K562 (cell line): Measurements from ENCODE around the gene SPATC1L. TPM values are rescaled to one million over a fixed set of nuclear protein-coding genes. Genes with fewer than 3 reads are reported as not detected.

Experiments
- ATAC-seq: fragments of 200-7000 bp; cut with Tn5 transposase; 3 replicates; pipeline ENCODE4 v1.9.1; 2020; ENCODE audit warnings: moderate library complexity
- BruUV-seq: library from RNA; stranded (reverse); fragments of 400-500 nt; replicated peaks from 2 replicates; lab custom pipeline; 2021; lab: Mats Ljungman, UMichigan
- CTCF ChIA-PET: fragments of 300-600 bp; formaldehyde crosslinking; extraction: SDS; loops from one replicate; lab custom pipeline; 2021; ENCODE audit warnings: low intra/inter-chr PET ratio; lab: Yijun Ruan, JAX
- POLR2A ChIA-PET: fragments of 300-600, 350-650 bp; sonication (Branson Sonifier 250); formaldehyde crosslinking; extraction: SDS; loops from one replicate; lab custom pipeline; 2021; ENCODE audit warnings: antibody characterized with exemption, inconsistent platforms; lab: Yijun Ruan, JAX
- DNase-seq, 4 experiments: peaks; one replicate each; pipeline versions ENCODE4 v3.0.0 to v3.0.0-alpha.2; 2011 to 2018; ENCODE audit warnings: low spot score in 3 of 4, mixed read lengths in 3 of 4; ENCODE audit errors: extremely low read depth in 1 of 4
- FAIRE-seq: peaks from 2 replicates; lab custom pipeline; 2011; peaks lifted over from hg19 to GRCh38; lab: Jason Lieb, UNC
- H2AFZ ChIP-seq: 2 replicates; pipeline ENCODE4 v1.6.0; 2011; ENCODE audit warnings: low read depth, low read length, control low read depth, inconsistent platforms
- H3K27ac ChIP-seq: fragments of 200-600 bp; 3 replicates; pipeline ENCODE4 v1.8.0; 2011; ENCODE audit warnings: low read depth, mild to moderate bottlenecking, control low read depth, inconsistent platforms, low read length, moderate library complexity, mixed read lengths; ENCODE audit errors: extremely low read depth
- H3K27me3 ChIP-seq, 2 experiments: fragments of 300-600 bp in 1 of 2; 2 replicates in 1 of 2; 3 replicates in 1 of 2; pipeline versions ENCODE4 v1.6.0 to v1.8.0; 2011; ENCODE audit warnings: inconsistent platforms in 2 of 2, low read length in 2 of 2, mild to moderate bottlenecking in 1 of 2, mixed read lengths in 1 of 2, moderate library complexity in 1 of 2; ENCODE audit not compliant: control insufficient read depth in 2 of 2, insufficient read depth in 2 of 2
- H3K36me3 ChIP-seq: fragments of 300-600 bp; 3 replicates; pipeline ENCODE4 v1.8.0; 2011; ENCODE audit warnings: mild to moderate bottlenecking, low read length, inconsistent platforms; ENCODE audit not compliant: control insufficient read depth, insufficient read depth
- H3K4me1 ChIP-seq, 2 experiments: fragments of 200-600 bp in 1 of 2; replicated peaks in 1 of 2; 2 replicates in 1 of 2; 3 replicates in 1 of 2; pipeline versions ENCODE4 v1.5.1 to v1.8.0; 2011; ENCODE audit warnings: inconsistent platforms in 2 of 2, low read length in 2 of 2, mild to moderate bottlenecking in 1 of 2, mixed read lengths in 1 of 2, moderate library complexity in 1 of 2; ENCODE audit not compliant: control insufficient read depth in 2 of 2, insufficient read depth in 2 of 2
- H3K4me2 ChIP-seq: 2 replicates; pipeline ENCODE4 v1.6.1; 2011; ENCODE audit warnings: low read length, control low read depth, inconsistent platforms, mixed read lengths; ENCODE audit not compliant: insufficient read depth
- H3K4me3 ChIP-seq: fragments of 200-600 bp; sonication (generic), shearing (Covaris generic); 2 replicates; pipeline ENCODE4 v1.5.1; 2016; ENCODE audit warnings: control low read depth, inconsistent platforms
- H3K79me2 ChIP-seq: fragments of 200-600 bp; 3 replicates; pipeline ENCODE4 v1.8.0; 2011; ENCODE audit warnings: low read length, inconsistent platforms; ENCODE audit not compliant: control insufficient read depth, insufficient read depth
- H3K9ac ChIP-seq, 2 experiments: 2 replicates each; pipeline versions ENCODE4 v1.6.0 to v1.6.1; 2011; ENCODE audit warnings: low read depth in 2 of 2, low read length in 2 of 2, control low read depth in 1 of 2, inconsistent platforms in 1 of 2, mild to moderate bottlenecking in 1 of 2, mixed read lengths in 1 of 2; ENCODE audit not compliant: insufficient read depth in 1 of 2
- H3K9me1 ChIP-seq: one replicate; pipeline ENCODE4 v1.6.0; 2011; ENCODE audit warnings: inconsistent platforms, mild to moderate bottlenecking, low read length, moderate library complexity; ENCODE audit not compliant: control insufficient read depth, insufficient read depth
- H3K9me3 ChIP-seq: replicated peaks from 2 replicates; pipeline ENCODE4 v1.5.1; 2011; ENCODE audit warnings: low read depth, low read length, inconsistent platforms; ENCODE audit not compliant: control insufficient read depth, insufficient read depth
- H4K20me1 ChIP-seq: replicated peaks from 2 replicates; pipeline ENCODE4 v1.6.1; 2011; ENCODE audit warnings: low read length, inconsistent platforms, mixed read lengths; ENCODE audit not compliant: control insufficient read depth, insufficient read depth
- BRD9 ChIP-seq: fragments of 450-650 bp; IDR thresholded peaks from 2 replicates; pipeline ENCODE4 v1.6.1; 2018; ENCODE audit warnings: low read depth; ENCODE audit not compliant: partially characterized antibody
- FOXO4 ChIP-seq: fragments of 450-650 bp; formaldehyde crosslinking; IDR thresholded peaks from 2 replicates; pipeline ENCODE4 v1.4.0; 2020; ENCODE audit warnings: mild to moderate bottlenecking, moderate library complexity
- HOXB6 ChIP-seq: fragments of 250-450 bp; sonication (Bioruptor Pico); IDR thresholded peaks from 2 replicates; pipeline ENCODE4 v1.5.1; 2022; ENCODE audit warnings: mild to moderate bottlenecking, borderline replicate concordance
- POLR2A ChIP-seq: fragments of 450-650 bp; conservative IDR thresholded peaks from 2 replicates; pipeline ENCODE4 v1.6.1; 2016
- SMAD1 ChIP-seq: fragments of 150-350 bp; IDR thresholded peaks from 2 replicates; pipeline ENCODE4 v1.6.1; 2014; ENCODE audit warnings: low read length, low read depth; ENCODE audit not compliant: partially characterized antibody
- ZFP91 ChIP-seq: sonication (generic); formaldehyde crosslinking; IDR thresholded peaks from 2 replicates; pipeline ENCODE4 v1.8.0; 2022; ENCODE audit warnings: mild to moderate bottlenecking, missing genetic modification reagents
- WGBS: fragments of 100-300 bp; shearing (Covaris generic); methylation state at CpG from one replicate; pipeline ENCODE4 v1.1.6; 2016; ENCODE audit warnings: low coverage, mixed read lengths; ENCODE audit not compliant: insufficient coverage; ENCODE audit errors: missing lambda C conversion rate; 5-methylcytosine and 5-hydroxymethylcytosine counted together
- in situ Hi-C: fragments of 300-500 bp; cut with MboI; formaldehyde crosslinking; loops from 4 replicates; pipeline ENCODE4 v1.15.0; 2018; ENCODE audit warnings: inconsistent platforms, mixed read lengths
- intact Hi-C: fragments of 100-400 bp; cut with micrococcal nuclease; formaldehyde crosslinking; loops from 2 replicates; pipeline ENCODE4 v1.14.2; 2022
- polyA plus RNA-seq, 8 experiments: library from polyadenylated mRNA; depleted of rRNA in 4 of 8; stranded (reverse) in 5 of 8; unstranded in 3 of 8; fragments of >200 nt; fragmentation: Nextera tagmentation in 2 of 8; fragmentation: Illumina TruSeq in 1 of 8; extraction: Ambion mirVana in 2 of 8; extraction: Trizol in 1 of 8; gene quantifications; 2 replicates each; pipeline versions ENCODE4 v1.2.1 to v1.2.3, GENCODE V29; 2011 to 2014; ENCODE audit warnings: inconsistent platforms in 1 of 8, missing spikeins in 1 of 8
- total RNA-seq, 7 experiments: library from RNA; depleted of rRNA in 6 of 7; stranded (reverse); fragments of >200 nt in 6 of 7; fragmentation: Illumina TruSeq in 2 of 7; extraction: Trizol in 2 of 7; gene quantifications; 2 replicates each; pipeline versions ENCODE4 v1.2.1 to v1.2.3, GENCODE V29; 2011 to 2021; ENCODE audit warnings: low replicate concordance in 1 of 7

The SPATC1L gene
- total and polyA plus RNA-seq, 9 of the 15 experiments (the other 6 are each of a cell fraction or from before 2014, with no cell fraction given): 0.14 to 121 (median 34.0) TPM; not detected in 1

- CTCF ChIA-PET: no interaction called here
- Histone ChIP-seq H3K9ac (peak overlapping the region in 1 of 2 experiments; percentile 87; a peak in 2 of 4 replicates), H3K9me1 (no peaks in the 10 kb centered on the region), H3K79me2 (peaks cover 4% of the 10 kb centered on the region; the same call in 1 of the 3 replicates), H3K27me3 (no peaks in the 10 kb centered on the region), H3K9me3 (peaks cover 2% of the 10 kb centered on the region; the same call in 1 of the 2 replicates), H3K4me2 (no peak overlapping the region), H2AFZ (no peak overlapping the region), H3K36me3 (peaks cover 30% of the 10 kb centered on the region; the same call in 2 of the 3 replicates), H4K20me1 (no peaks in the 10 kb centered on the region), H3K27ac (no peak overlapping the region), H3K4me1 (peaks cover 15 to 77% of the 10 kb centered on the region in 2 experiments), H3K4me3 (no peak overlapping the region)
- ATAC-seq (no peak), FAIRE-seq (no peak), DNase-seq (no peak)
- intact Hi-C loops (loop anchor here (5.0 kb wide), 1 partner anchor 72 kb away; the partner anchor contains the start of gene LSS), in situ Hi-C loops (no loop called here)
- TF ChIP-seq HOXB6 (CRISPR knock-in tag): no peak
- no peak for TF ChIP-seq ZFP91
- no peak for TF ChIP-seq SMAD1
- TF ChIP-seq FOXO4: no peak
- TF ChIP-seq POLR2A: no peak
- no peak for TF ChIP-seq BRD9
- no TSS peak for BruUV-seq
- 85% methylated on average over 14 of the region's 16 CpGs for WGBS
- POLR2A ChIA-PET: interaction anchor here (0.5 kb wide), 1 partner anchor 198 kb away, joined by 3 read pairs; no protein-coding TSS in a partner anchor
Observed at GRCh38 chr21:46154955-46155513, 29.2 kb downstream of the SPATC1L start.
